Endothelial cell of umbilical vein (primary cell): ENCODE measurements around the gene GNB1L.

Source experiments
- POLR2A ChIP-seq: IDR thresholded peaks from 2 replicates; pipeline ENCODE4 v1.6.1; 2012; ENCODE audit warnings: low read depth, mild to moderate bottlenecking, control low read depth, low read length
- POLR2AphosphoS5 ChIP-seq: IDR thresholded peaks from 2 replicates; pipeline ENCODE4 v1.6.1; 2012; ENCODE audit warnings: low read depth, mild to moderate bottlenecking, control low read depth, low read length, moderate library complexity; ENCODE audit not compliant: insufficient read depth

GRCh38 chr22:19828035-19828401 is 26.7 kb downstream of the GNB1L start:
- TF ChIP-seq POLR2A (no peak), POLR2AphosphoS5 (no peak)
